OCI-LY7 (cell line): ENCODE measurements around the gene CALR. TPM values are rescaled to one million over a fixed set of nuclear protein-coding genes. Genes with fewer than 3 reads are reported as not detected.

Experiments
- BruUV-seq: library from RNA; stranded (reverse); fragments of 400-500 nt; replicated peaks from 2 replicates; lab custom pipeline; 2021; lab: Mats Ljungman, UMichigan
- CTCF ChIA-PET: fragments of 300-600 bp; sonication (Branson Sonifier 250); formaldehyde crosslinking; loops from one replicate; lab custom pipeline; 2022; ENCODE audit warnings: antibody characterized with exemption; ENCODE audit not compliant: unreplicated experiment; lab: Charles Lee
- POLR2A ChIA-PET: fragments of 300-600 bp; sonication (Branson Sonifier 250); formaldehyde crosslinking; loops from one replicate; lab custom pipeline; 2022; ENCODE audit warnings: antibody characterized with exemption; lab: Charles Lee
- DNase-seq: peaks from one replicate; pipeline ENCODE4 v3.0.0-alpha.2; 2015; ENCODE audit warnings: low spot score
- H2AFZ ChIP-seq: fragments of 200-600 bp; sonication (generic), shearing (Covaris generic); 2 replicates; pipeline ENCODE4 v1.6.1; 2014; ENCODE audit warnings: mild to moderate bottlenecking, antibody characterized with exemption, low read length, moderate library complexity
- H3K27ac ChIP-seq: fragments of 200-600 bp; sonication (generic); 2 replicates; pipeline ENCODE4 v1.5.1; 2014; ENCODE audit warnings: mixed run types, low read depth, mild to moderate bottlenecking, moderate library complexity, low read length, inconsistent platforms; ENCODE audit not compliant: poor library complexity, severe bottlenecking
- H3K36me3 ChIP-seq: fragments of 200-600 bp; sonication (generic); 2 replicates; pipeline ENCODE4 v1.6.1; 2014; ENCODE audit warnings: mild to moderate bottlenecking, antibody characterized with exemption, low read length, moderate library complexity, mixed read lengths; ENCODE audit not compliant: insufficient read depth
- H3K4me1 ChIP-seq: fragments of 200-600 bp; sonication (generic); 2 replicates; pipeline ENCODE4 v1.5.1; 2014; ENCODE audit warnings: mild to moderate bottlenecking, low read length; ENCODE audit not compliant: insufficient read depth, poor library complexity, severe bottlenecking
- H3K4me2 ChIP-seq: fragments of 200-600 bp; sonication (generic); 2 replicates; pipeline ENCODE4 v1.6.1; 2014; ENCODE audit warnings: mild to moderate bottlenecking, low read length
- H3K4me3 ChIP-seq: fragments of 200-600 bp; sonication (generic); 2 replicates; pipeline ENCODE4 v1.5.1; 2014; ENCODE audit warnings: mild to moderate bottlenecking, low read depth, low read length; ENCODE audit not compliant: poor library complexity, severe bottlenecking
- H3K79me2 ChIP-seq: fragments of 200-600 bp; sonication (generic); 2 replicates; pipeline ENCODE4 v1.6.1; 2016; ENCODE audit warnings: low read depth, mild to moderate bottlenecking, low read length, moderate library complexity, mixed read lengths; ENCODE audit not compliant: insufficient read depth
- H3K9me2 ChIP-seq: fragments of 200-600 bp; sonication (generic); 2 replicates; pipeline ENCODE4 v1.6.1; 2016; ENCODE audit warnings: mild to moderate bottlenecking, low read length, mixed read lengths; ENCODE audit not compliant: insufficient read depth
- H3K9me3 ChIP-seq: fragments of 200-600 bp; sonication (generic); 2 replicates; pipeline ENCODE4 v1.6.1; 2014; ENCODE audit warnings: mild to moderate bottlenecking, mixed run types, low read length, mixed read lengths
- H4K20me1 ChIP-seq: fragments of 200-600 bp; sonication (generic); 2 replicates; pipeline ENCODE4 v1.6.1; 2014; ENCODE audit warnings: mild to moderate bottlenecking, antibody characterized with exemption, low read length, moderate library complexity, mixed read lengths; ENCODE audit not compliant: insufficient read depth
- EZH2phosphoT487 ChIP-seq: fragments of 200-600 bp; sonication (generic); IDR thresholded peaks from 2 replicates; pipeline ENCODE4 v1.6.1; 2018; ENCODE audit warnings: low read depth, borderline replicate concordance, mild to moderate bottlenecking, mixed run types, antibody characterized with exemption, low read length, moderate library complexity, mixed read lengths
- intact Hi-C: fragments of 100-400 bp; cut with micrococcal nuclease; formaldehyde crosslinking; loops from one replicate; pipeline ENCODE4 v1.10.0; 2022; ENCODE audit not compliant: unreplicated experiment
- total RNA-seq, 2 experiments: library from RNA; depleted of rRNA in 1 of 2; stranded (reverse); fragments of >200 nt in 1 of 2; shearing (Covaris generic) in 1 of 2; gene quantifications; 2 replicates each; pipeline ENCODE4 v1.2.3, GENCODE V29; 2014 to 2022
- TF ChIP-seq, protein P1 (sequence below): fragments of 200-600 bp; sonication (generic); conservative IDR thresholded peaks from 2 replicates; pipeline ENCODE4 v1.5.1; 2014; ENCODE audit warnings: mild to moderate bottlenecking, antibody characterized with exemption, low read length, moderate library complexity, mixed read lengths

Gene CALR
- total RNA-seq, 2 experiments from 2014 or later: 581 to 1,039 TPM

DNA sequence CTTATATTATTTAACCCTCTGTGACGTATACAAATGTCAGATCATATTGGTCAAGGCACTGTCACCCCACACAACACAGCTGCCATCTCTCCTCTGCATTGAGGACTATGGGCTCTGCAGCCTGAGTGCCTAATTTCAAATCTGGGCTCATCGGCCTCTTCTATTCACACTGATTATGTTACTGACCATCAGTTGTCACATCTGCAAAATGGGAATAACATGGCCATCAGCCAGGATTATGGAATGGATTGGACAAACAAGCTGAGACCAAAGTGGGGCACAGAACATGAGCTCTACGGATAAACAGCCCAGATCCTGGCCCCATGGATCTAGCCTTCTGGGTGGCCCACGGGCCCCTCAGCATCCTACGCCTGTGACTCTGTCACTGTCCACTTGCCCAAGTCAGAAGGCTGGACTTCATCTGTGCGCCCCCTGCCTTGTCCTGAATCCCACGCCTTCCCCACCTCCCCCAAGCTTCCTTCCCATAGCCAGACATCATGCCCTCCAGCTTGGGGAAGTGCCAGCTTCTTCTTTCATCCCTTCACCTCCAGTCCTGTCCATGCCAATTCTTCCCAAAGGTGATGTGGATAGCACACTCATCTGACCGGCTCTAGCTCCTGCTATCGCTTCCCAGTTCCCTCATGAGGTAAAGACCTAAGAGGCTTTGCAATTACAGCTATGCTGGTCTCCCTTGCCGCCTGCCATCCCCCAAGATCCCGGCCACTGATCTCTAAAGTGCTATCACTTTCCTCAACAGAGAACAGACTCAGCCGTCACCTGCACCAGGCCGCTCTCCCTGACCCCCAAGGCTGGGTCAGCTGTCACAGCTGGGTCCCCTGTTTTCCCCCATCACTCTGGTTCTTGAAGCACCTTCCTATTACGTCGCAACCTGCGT, 5.8 kb upstream of the CALR start:
- no TSS peak for BruUV-seq
- H3K36me3 ChIP-seq: peaks cover 39% of the 10 kb centered on the region
- H3K4me3 ChIP-seq: peak overlapping the region; percentile 91
- H3K4me1 ChIP-seq: peaks cover 41% of the 10 kb centered on the region
- POLR2A ChIA-PET: interaction anchor here (0.7 to 1.2 kb wide), 4 partner anchors 34 to 220 kb away, joined by 3 to 4 read pairs (median 4); partner anchors contain the start of gene GCDH
- H3K9me3 ChIP-seq: no peaks in the 10 kb centered on the region
- DNase-seq: no peak
- H3K4me2 ChIP-seq: peak overlapping the region; percentile 89
- peaks cover 8% of the 10 kb centered on the region; the same call in 1 of the 2 replicates for H4K20me1 ChIP-seq
- H3K9me2 ChIP-seq: no peaks in the 10 kb centered on the region
- no peak for TF ChIP-seq EZH2phosphoT487
- TF ChIP-seq, protein P1, sequence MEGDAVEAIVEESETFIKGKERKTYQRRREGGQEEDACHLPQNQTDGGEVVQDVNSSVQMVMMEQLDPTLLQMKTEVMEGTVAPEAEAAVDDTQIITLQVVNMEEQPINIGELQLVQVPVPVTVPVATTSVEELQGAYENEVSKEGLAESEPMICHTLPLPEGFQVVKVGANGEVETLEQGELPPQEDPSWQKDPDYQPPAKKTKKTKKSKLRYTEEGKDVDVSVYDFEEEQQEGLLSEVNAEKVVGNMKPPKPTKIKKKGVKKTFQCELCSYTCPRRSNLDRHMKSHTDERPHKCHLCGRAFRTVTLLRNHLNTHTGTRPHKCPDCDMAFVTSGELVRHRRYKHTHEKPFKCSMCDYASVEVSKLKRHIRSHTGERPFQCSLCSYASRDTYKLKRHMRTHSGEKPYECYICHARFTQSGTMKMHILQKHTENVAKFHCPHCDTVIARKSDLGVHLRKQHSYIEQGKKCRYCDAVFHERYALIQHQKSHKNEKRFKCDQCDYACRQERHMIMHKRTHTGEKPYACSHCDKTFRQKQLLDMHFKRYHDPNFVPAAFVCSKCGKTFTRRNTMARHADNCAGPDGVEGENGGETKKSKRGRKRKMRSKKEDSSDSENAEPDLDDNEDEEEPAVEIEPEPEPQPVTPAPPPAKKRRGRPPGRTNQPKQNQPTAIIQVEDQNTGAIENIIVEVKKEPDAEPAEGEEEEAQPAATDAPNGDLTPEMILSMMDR: no peak
- CTCF ChIA-PET: interaction anchor here (0.6 to 1.7 kb wide), 2 partner anchors 33 to 330 kb away, joined by 7 to 15 read pairs; no protein-coding TSS in a partner anchor
- intact Hi-C loops: loop anchor here (2.0 kb wide), 1 partner anchor 42 kb away; the partner anchor contains the start of gene GCDH
- H3K27ac ChIP-seq: peak overlapping the region; percentile 42
- no peak overlapping the region; the same call in 1 of the 2 replicates for H2AFZ ChIP-seq
- H3K79me2 ChIP-seq: peaks cover 26% of the 10 kb centered on the region

DNA sequence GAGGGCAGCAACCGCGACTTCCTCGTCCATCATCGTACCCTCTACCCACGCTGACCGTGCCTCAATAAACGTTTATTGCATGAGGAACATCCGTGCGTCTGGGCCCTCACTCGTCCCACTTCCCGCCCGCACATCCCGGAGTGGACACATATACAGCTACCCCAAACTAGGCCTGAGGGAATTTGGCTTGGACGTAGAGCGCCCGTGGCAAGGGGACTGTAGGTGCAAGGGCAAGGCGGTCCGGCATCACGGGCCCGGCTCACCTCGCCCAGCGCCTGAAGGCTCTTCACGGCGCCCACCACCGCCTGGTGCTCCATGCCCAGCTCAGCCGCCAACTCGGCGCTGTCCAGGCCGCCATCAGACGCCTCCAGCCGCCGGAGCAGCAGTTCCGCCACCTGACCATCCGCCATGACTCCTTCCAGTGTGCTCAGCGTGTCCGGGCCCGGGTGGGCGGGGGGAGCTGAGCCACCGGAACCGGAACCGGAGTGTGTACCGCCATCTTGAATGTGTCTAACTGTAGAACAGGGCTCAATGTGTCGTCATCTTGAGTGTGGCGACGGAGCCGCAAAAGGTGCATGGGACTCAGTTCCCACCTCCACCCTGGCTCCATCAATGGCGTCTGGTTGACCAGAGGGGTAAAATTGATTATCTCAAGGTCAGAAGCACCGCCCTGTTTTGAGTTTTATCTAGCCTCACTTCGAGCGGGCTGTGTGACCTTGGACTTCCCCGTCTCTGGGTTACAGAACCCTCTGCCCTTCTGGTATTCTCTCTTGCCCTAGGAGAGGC, 4.9 kb upstream of the CALR start, which contains the start of gene FARSA:
Gene FARSA, minus strand, starts transcription at position 425 of the 786 bp plus-strand sequence. Its CDS starts 15 bp downstream, at position 410.
- peak within 1 kb of the TSS; percentile 42 for H3K27ac ChIP-seq
- TSS peak; percentile 55 for BruUV-seq
- peak within 1 kb of the TSS; percentile 91 for H3K4me3 ChIP-seq
- TF ChIP-seq, protein P1: no peak
- TF ChIP-seq EZH2phosphoT487: no peak
- H2AFZ ChIP-seq: peak within 1 kb of the TSS; percentile 70; the same call in 1 of the 2 replicates
- CTCF ChIA-PET: interaction anchor here (0.6 to 1.7 kb wide), 2 partner anchors 28 to 32 kb away, joined by 4 to 7 read pairs; no protein-coding TSS in a partner anchor
- no peaks in the 10 kb centered on the region for H3K9me3 ChIP-seq
- H3K36me3 ChIP-seq: peaks cover 31% of the 10 kb centered on the region
- peaks cover 8% of the 10 kb centered on the region; the same call in 1 of the 2 replicates for H4K20me1 ChIP-seq
- intact Hi-C loops: loop anchor here (2.0 kb wide), 1 partner anchor 43 kb away; the partner anchor contains the start of gene GCDH
- POLR2A ChIA-PET: interaction anchor here (0.6 to 1.2 kb wide), 3 partner anchors 33 to 172 kb away, joined by 3 to 5 read pairs (median 3); no protein-coding TSS in a partner anchor
- DNase-seq: peak; percentile 95
- H3K9me2 ChIP-seq: no peaks in the 10 kb centered on the region
- peaks cover 27% of the 10 kb centered on the region for H3K79me2 ChIP-seq
- peaks cover 45% of the 10 kb centered on the region for H3K4me1 ChIP-seq
- H3K4me2 ChIP-seq: peak within 1 kb of the TSS; percentile 89
